ENCODE results near the gene MRAS. TPM values are rescaled to one million over a fixed set of nuclear protein-coding genes. Genes with fewer than 3 reads are reported as not detected.

Gene MRAS
- total RNA-seq, 1 donor from 2014 or later, result 41.5 TPM

DNA sequence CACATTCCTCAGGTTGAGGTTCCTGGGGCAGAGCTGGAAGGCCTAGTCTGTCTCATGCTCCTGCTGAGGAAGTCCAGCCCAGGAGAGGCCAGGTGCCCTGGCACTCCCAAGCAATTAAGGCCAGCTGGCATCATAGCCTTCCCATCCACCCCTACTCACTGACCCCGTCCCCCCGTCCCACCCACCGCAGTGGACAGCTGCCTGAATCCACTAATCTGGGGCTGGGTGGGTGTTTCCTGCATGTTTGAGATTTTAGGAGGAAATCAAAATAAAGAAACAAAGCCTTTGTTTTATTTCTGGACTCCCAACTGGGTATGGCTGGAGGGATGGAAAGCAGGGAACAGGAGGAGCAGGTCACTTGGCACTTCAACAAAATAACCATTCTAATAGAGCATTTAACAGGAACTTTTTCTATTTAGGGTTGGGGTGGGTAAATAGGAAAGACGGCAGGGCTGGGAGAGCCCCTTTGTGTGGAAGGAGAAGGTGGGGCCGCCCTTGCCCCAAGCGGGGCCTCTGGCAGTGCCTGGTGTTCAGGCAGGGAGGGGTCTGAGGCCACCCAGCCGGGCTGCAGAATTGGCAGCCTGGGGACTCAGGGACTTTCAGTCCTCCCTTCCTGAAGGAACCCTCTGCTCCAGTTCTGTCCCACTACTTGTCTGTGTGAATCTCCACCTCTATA is 8.5 kb downstream of the MRAS start:
- TF ChIP-seq, protein P1, sequence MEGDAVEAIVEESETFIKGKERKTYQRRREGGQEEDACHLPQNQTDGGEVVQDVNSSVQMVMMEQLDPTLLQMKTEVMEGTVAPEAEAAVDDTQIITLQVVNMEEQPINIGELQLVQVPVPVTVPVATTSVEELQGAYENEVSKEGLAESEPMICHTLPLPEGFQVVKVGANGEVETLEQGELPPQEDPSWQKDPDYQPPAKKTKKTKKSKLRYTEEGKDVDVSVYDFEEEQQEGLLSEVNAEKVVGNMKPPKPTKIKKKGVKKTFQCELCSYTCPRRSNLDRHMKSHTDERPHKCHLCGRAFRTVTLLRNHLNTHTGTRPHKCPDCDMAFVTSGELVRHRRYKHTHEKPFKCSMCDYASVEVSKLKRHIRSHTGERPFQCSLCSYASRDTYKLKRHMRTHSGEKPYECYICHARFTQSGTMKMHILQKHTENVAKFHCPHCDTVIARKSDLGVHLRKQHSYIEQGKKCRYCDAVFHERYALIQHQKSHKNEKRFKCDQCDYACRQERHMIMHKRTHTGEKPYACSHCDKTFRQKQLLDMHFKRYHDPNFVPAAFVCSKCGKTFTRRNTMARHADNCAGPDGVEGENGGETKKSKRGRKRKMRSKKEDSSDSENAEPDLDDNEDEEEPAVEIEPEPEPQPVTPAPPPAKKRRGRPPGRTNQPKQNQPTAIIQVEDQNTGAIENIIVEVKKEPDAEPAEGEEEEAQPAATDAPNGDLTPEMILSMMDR (IDR thresholded peaks at IDR 0.05; ENCODE audit: partially characterized antibody, unreplicated experiment), result no peak
- Mint-ChIP-seq H3K9me3 (ENCODE audit: unreplicated experiment) (peaks cover 10% of the 10 kb centered on the region), H3K27me3 (ENCODE audit: unreplicated experiment) (peaks cover 3% of the 10 kb centered on the region), H3K4me3 (ENCODE audit: unreplicated experiment) (no peak overlapping the region), H3K27ac (ENCODE audit: unreplicated experiment) (no peak overlapping the region), H3K36me3 (ENCODE audit: unreplicated experiment) (no peaks in the 10 kb centered on the region), H3K4me1 (ENCODE audit: low read depth, unreplicated experiment) (peaks cover 7% of the 10 kb centered on the region)
- DNase-seq, result no peak

DNA sequence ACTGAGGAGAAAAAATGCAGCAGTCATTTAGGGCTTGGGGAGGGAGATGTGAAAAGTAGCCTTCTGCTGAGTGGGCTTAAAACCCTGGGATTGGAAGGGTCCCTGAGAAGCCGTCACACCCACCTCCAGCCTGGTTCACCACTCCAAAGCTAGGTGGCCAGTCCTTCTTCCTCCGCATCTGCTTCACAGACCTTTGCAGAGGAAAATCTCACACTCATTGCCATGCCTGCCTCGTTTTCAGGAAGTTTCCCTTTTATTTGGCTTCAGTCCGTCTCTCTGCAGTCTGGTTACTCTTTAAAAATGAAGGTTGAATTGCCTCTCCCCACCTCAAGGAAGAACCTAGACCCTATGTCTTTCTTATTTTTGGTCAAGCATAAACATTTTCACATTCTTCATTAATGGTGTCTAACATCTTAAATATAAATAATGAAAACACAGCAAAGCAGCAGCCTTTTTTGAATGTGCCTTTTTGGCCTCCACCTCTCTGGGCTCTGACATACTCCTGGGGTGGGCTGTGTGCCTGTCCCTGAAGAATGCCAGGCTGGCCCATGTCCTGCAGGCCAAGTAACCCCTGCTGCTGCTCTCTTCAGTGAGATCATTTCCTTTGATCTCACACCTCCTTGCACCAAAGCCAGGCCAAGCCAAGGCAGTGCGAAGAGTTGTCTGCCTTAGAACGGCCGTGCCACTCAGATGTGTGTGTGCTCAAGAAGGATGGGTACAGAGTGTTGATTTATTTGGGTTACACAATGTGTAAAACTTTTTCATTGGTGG is 11.0 kb downstream of the MRAS start:
- Mint-ChIP-seq H3K27me3 (ENCODE audit: unreplicated experiment) (peaks cover 3% of the 10 kb centered on the region), H3K4me1 (ENCODE audit: low read depth, unreplicated experiment) (peaks cover 7% of the 10 kb centered on the region), H3K9me3 (ENCODE audit: unreplicated experiment) (peaks cover 7% of the 10 kb centered on the region), H3K4me3 (ENCODE audit: unreplicated experiment) (no peak overlapping the region), H3K27ac (ENCODE audit: unreplicated experiment) (no peak overlapping the region), H3K36me3 (ENCODE audit: unreplicated experiment) (no peaks in the 10 kb centered on the region)
- no peak for DNase-seq
- TF ChIP-seq, protein P1 (IDR thresholded peaks at IDR 0.05; ENCODE audit: partially characterized antibody, unreplicated experiment), result no peak

DNA sequence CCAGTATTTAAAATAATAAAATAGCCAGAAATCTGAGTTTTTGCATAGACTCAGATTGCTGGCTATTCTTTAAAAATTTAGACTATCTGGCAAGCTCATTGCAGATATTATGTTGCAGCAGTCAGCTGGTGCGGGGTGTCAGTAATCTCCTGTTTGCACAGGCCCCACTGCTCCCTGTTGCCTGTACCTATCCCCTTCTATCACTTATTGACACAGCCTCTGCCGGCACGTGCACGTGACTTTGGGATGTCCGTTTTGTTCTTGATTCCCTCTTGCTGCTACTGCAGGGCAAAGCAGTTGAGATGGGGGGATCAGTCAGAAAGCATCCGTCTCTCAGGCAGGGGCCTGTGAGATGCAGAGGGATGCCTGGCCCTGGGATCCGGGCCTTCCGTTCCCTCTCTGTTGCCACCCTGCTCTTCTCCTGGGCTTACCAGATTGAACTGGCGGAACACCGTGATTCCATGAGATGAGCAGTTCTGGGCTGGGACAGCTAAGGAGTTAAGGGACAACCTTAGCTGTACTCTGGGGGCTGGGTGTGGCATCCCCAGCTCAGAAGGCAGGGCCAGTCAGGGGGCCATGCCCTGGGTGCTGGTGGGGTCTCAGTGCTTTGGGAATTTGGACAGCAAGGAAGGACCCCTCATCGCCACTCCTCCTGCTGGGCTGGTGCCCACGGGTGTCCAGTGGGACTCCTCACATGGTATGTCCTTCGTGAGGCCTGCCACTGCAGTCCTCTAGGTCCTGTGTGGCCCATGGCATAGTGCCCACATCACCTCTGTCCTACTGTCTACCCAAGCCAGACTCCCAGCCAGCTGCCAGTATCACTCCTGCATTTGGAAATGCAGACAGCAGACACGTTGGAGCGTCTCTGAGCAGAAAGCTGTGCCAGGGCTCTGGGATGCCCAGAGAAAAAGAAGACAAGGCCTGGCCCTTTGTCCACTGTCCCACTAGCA is 11.8 kb downstream of the MRAS start:
- Mint-ChIP-seq H3K27ac (ENCODE audit: unreplicated experiment) (no peak overlapping the region), H3K4me1 (ENCODE audit: low read depth, unreplicated experiment) (peaks cover 7% of the 10 kb centered on the region), H3K9me3 (ENCODE audit: unreplicated experiment) (peaks cover 5% of the 10 kb centered on the region), H3K27me3 (ENCODE audit: unreplicated experiment) (peaks cover 3% of the 10 kb centered on the region), H3K4me3 (ENCODE audit: unreplicated experiment) (no peak overlapping the region), H3K36me3 (ENCODE audit: unreplicated experiment) (no peaks in the 10 kb centered on the region)
- no peak for DNase-seq
- TF ChIP-seq, protein P1 (IDR thresholded peaks at IDR 0.05; ENCODE audit: partially characterized antibody, unreplicated experiment), result no peak

DNA sequence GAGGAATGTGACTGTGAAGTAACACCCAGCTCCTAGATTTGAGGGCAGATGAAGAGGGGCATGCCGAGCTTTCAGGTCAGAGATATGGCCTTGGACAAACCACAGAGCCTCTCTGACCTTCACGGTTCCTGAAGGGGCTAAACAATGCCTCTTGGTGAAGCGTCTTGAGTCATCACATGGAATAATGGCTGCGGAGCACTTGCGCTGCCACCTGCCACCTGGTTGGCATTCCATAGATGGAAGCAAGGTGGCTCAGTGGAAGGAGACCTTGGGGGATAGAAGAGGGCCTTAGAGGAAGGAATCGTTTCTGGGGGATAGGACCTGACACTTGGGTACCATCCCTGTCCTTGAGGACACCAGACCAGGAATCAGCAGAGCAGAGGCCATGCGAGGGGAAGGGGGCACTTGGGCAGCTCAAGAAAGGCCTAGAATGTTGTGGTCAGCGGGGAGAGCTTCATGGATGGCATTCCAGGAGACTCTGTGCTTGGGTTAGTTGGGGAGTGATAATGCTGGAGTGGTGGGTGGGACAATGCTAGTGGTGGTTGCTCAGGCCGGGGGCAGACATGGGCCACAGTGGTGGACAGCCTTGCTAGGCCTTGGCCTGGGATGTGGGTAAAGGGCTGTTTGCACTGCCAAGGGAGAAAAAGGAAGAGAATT is 12.6 kb downstream of the MRAS start:
- Mint-ChIP-seq H3K9me3 (ENCODE audit: unreplicated experiment) (peaks cover 5% of the 10 kb centered on the region), H3K27me3 (ENCODE audit: unreplicated experiment) (peaks cover 3% of the 10 kb centered on the region), H3K27ac (ENCODE audit: unreplicated experiment) (no peak overlapping the region), H3K4me1 (ENCODE audit: low read depth, unreplicated experiment) (peaks cover 7% of the 10 kb centered on the region), H3K4me3 (ENCODE audit: unreplicated experiment) (no peak overlapping the region), H3K36me3 (ENCODE audit: unreplicated experiment) (no peaks in the 10 kb centered on the region)
- no peak for DNase-seq
- TF ChIP-seq, protein P1 (IDR thresholded peaks at IDR 0.05; ENCODE audit: partially characterized antibody, unreplicated experiment), result no peak

Measured in glutamatergic neuron (in vitro differentiated cells).